Hepatocyte (in vitro differentiated cells): ENCODE results near the gene MEIS3. TPM values are rescaled to one million over a fixed set of nuclear protein-coding genes. Genes with fewer than 3 reads are reported as not detected.

Source experiments
- DNase-seq: peaks from one replicate; pipeline ENCODE4 v3.0.0-alpha.2; 2016; ENCODE audit warnings: low spot score
- H2AFZ ChIP-seq: fragments of 200-600 bp; sonication (generic); 2 replicates; pipeline ENCODE4 v1.6.0; 2016; ENCODE audit warnings: antibody characterized with exemption, mild to moderate bottlenecking
- H3K27ac ChIP-seq: fragments of 200-600 bp; sonication (generic); 2 replicates; pipeline ENCODE4 v1.5.1; 2016; ENCODE audit warnings: mild to moderate bottlenecking
- H3K27me3 ChIP-seq: fragments of 200-600 bp; sonication (generic); 2 replicates; pipeline ENCODE4 v1.6.1; 2016
- H3K36me3 ChIP-seq: fragments of 200-600 bp; sonication (generic); replicated peaks from 2 replicates; pipeline ENCODE4 v1.5.1; 2016; ENCODE audit warnings: low read depth; ENCODE audit not compliant: insufficient read depth
- H3K4me1 ChIP-seq: fragments of 200-600 bp; sonication (generic); 2 replicates; pipeline ENCODE4 v1.5.1; 2016; ENCODE audit warnings: mild to moderate bottlenecking, moderate library complexity; ENCODE audit not compliant: insufficient read depth
- H3K4me2 ChIP-seq: fragments of 200-600 bp; sonication (generic); 2 replicates; pipeline ENCODE4 v1.6.0; 2016
- H3K4me3 ChIP-seq: fragments of 200-600 bp; sonication (generic); 2 replicates; pipeline ENCODE4 v1.5.1; 2016; ENCODE audit warnings: mild to moderate bottlenecking
- H3K79me2 ChIP-seq: fragments of 200-600 bp; sonication (generic); 2 replicates; pipeline ENCODE4 v1.6.0; 2017; ENCODE audit warnings: mild to moderate bottlenecking
- H3K9me2 ChIP-seq: fragments of 200-600 bp; sonication (generic); replicated peaks from 2 replicates; pipeline ENCODE4 v1.6.0; 2017; ENCODE audit warnings: mild to moderate bottlenecking; ENCODE audit not compliant: insufficient read depth
- H3K9me3 ChIP-seq: fragments of 200-600 bp; sonication (generic); 2 replicates; pipeline ENCODE4 v1.5.1; 2016; ENCODE audit warnings: low read depth, mild to moderate bottlenecking
- H4K20me1 ChIP-seq: fragments of 200-600 bp; sonication (generic); 2 replicates; pipeline ENCODE4 v1.6.0; 2016; ENCODE audit warnings: mild to moderate bottlenecking; ENCODE audit not compliant: insufficient read depth, poor library complexity, severe bottlenecking
- EZH2 ChIP-seq: fragments of 200-600 bp; sonication (generic); IDR thresholded peaks from 2 replicates; pipeline ENCODE4 v1.6.1; 2016; ENCODE audit warnings: antibody characterized with exemption, mild to moderate bottlenecking, borderline replicate concordance
- EZH2phosphoT487 ChIP-seq: fragments of 200-600 bp; sonication (generic); IDR thresholded peaks from one replicate; pipeline ENCODE4 v1.6.1; 2018; ENCODE audit warnings: antibody characterized with exemption, mild to moderate bottlenecking, low read depth, moderate library complexity; ENCODE audit not compliant: unreplicated experiment, severe bottlenecking
- whole genome bisulfite sequencing: methylation state at CpG from one replicate; pipeline ENCODE4 v1.1.6; 2016; ENCODE audit warnings: low lambda C conversion rate; ENCODE audit errors: missing lambda C conversion rate; 5-methylcytosine and 5-hydroxymethylcytosine counted together
- polyA plus RNA-seq: library from polyadenylated mRNA; unstranded; fragments of >200 nt; fragmentation: Nextera tagmentation; extraction: Ambion mirVana; gene quantifications from 2 replicates; pipeline ENCODE4 v1.2.1, GENCODE V29; 2016
- total RNA-seq: library from RNA; depleted of rRNA; stranded (reverse); fragments of >200 nt; gene quantifications from 2 replicates; pipeline ENCODE4 v1.2.3, GENCODE V29; 2014
- TF ChIP-seq, protein P1 (sequence below): fragments of 200-600 bp; sonication (generic); IDR thresholded peaks from 2 replicates; pipeline ENCODE4 v1.5.1; 2016; ENCODE audit warnings: antibody characterized with exemption, mild to moderate bottlenecking; ENCODE audit not compliant: poor library complexity

MEIS3 gene
- total and polyA plus RNA-seq, 2 experiments from 2014 or later = 21.2 to 47.0 TPM

DNA sequence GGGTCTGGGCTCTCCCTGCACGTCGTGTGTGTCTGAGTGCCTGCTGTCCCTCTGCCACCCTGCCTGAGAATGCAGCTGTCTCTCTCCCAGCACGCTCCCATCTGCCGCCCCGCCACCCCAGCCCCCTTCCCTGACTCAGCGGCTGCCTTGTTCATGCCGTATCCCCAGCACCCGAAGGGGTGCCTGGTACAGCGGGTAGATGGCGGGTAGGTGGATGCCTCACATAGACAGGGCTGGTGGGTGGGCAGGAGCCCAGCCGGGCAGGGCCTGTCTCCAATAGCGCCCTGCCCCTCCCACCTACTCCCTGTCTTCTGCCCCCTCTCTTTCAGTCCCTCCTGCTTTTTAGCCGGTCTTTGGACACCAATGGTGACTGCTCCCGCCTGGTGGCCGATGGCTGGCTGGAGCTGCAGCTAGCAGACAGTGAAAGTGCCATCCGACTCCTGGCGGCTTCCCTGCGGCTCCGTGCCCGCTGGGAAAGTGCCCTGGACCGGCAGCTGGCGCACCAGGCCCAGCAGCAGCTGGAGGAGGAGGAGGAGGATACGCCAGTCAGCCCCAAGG, 39.9 kb downstream of the MEIS3 start:
- H3K27ac ChIP-seq = no peak overlapping the region
- no peak for DNase-seq
- WGBS = 96% methylated on average over 23 of the region's 23 CpGs
- no peak overlapping the region for H2AFZ ChIP-seq
- no peak for TF ChIP-seq EZH2phosphoT487
- TF ChIP-seq EZH2 = no peak
- TF ChIP-seq, protein P1, sequence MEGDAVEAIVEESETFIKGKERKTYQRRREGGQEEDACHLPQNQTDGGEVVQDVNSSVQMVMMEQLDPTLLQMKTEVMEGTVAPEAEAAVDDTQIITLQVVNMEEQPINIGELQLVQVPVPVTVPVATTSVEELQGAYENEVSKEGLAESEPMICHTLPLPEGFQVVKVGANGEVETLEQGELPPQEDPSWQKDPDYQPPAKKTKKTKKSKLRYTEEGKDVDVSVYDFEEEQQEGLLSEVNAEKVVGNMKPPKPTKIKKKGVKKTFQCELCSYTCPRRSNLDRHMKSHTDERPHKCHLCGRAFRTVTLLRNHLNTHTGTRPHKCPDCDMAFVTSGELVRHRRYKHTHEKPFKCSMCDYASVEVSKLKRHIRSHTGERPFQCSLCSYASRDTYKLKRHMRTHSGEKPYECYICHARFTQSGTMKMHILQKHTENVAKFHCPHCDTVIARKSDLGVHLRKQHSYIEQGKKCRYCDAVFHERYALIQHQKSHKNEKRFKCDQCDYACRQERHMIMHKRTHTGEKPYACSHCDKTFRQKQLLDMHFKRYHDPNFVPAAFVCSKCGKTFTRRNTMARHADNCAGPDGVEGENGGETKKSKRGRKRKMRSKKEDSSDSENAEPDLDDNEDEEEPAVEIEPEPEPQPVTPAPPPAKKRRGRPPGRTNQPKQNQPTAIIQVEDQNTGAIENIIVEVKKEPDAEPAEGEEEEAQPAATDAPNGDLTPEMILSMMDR = no peak
- H3K9me3 ChIP-seq = no peaks in the 10 kb centered on the region
- H3K4me1 ChIP-seq = no peaks in the 10 kb centered on the region
- H3K79me2 ChIP-seq = no peaks in the 10 kb centered on the region
- no peak overlapping the region for H3K4me2 ChIP-seq
- no peak overlapping the region for H3K4me3 ChIP-seq
- no peaks in the 10 kb centered on the region for H4K20me1 ChIP-seq
- H3K27me3 ChIP-seq = no peaks in the 10 kb centered on the region
- no peaks in the 10 kb centered on the region for H3K36me3 ChIP-seq
- no peaks in the 10 kb centered on the region for H3K9me2 ChIP-seq

GRCh38 chr19:47378246-47378645, 41.1 kb downstream of the MEIS3 start:
- DNase-seq = no peak
- Histone ChIP-seq H4K20me1 (no peaks in the 10 kb centered on the region), H3K4me2 (no peak overlapping the region), H3K4me1 (no peaks in the 10 kb centered on the region), H3K79me2 (no peaks in the 10 kb centered on the region), H3K36me3 (no peaks in the 10 kb centered on the region), H3K27me3 (no peaks in the 10 kb centered on the region), H3K4me3 (no peak overlapping the region), H2AFZ (no peak overlapping the region), H3K27ac (no peak overlapping the region), H3K9me2 (no peaks in the 10 kb centered on the region), H3K9me3 (no peaks in the 10 kb centered on the region)
- 93% methylated on average over 11 of the region's 11 CpGs for WGBS
- TF ChIP-seq EZH2phosphoT487 (no peak), EZH2 (no peak)
- TF ChIP-seq, protein P1 = no peak

DNA sequence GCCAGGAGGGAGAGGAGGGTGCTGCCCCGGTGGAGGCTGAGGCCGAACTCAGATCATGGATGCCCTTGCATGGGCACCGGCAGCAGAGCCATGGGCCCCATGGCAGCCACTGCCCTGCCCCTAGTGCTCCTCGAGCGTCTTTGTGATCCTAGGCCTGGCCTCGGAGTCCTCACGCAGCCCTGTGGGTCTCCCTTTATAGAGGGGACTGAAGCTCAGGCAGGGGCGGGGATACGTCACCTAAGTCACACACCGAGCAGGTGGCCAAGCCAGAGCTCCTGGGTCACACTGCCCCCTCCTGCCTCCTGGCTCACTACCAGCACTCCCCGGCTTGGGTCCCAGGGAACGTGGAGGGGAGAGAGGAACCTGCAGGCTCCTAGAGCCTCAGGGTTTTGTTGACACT, 41.5 kb downstream of the MEIS3 start:
- Histone ChIP-seq H3K27me3 (no peaks in the 10 kb centered on the region), H4K20me1 (no peaks in the 10 kb centered on the region), H3K4me1 (no peaks in the 10 kb centered on the region), H3K9me2 (no peaks in the 10 kb centered on the region), H3K27ac (no peak overlapping the region), H2AFZ (no peak overlapping the region), H3K36me3 (no peaks in the 10 kb centered on the region), H3K4me2 (no peak overlapping the region), H3K4me3 (no peak overlapping the region), H3K9me3 (no peaks in the 10 kb centered on the region), H3K79me2 (no peaks in the 10 kb centered on the region)
- 89% methylated on average over 12 of the region's 12 CpGs for WGBS
- TF ChIP-seq EZH2 (no peak), EZH2phosphoT487 (no peak)
- TF ChIP-seq, protein P1 = no peak
- DNase-seq = no peak
